Measurements from ENCODE around the gene MYLK2.

GRCh38 chr20:31770243-31770642 lies 48.9 kb upstream of the MYLK2 start:
- TF ChIP-seq CTCF (IDR thresholded peaks at IDR 0.05) = no peak
- TF ChIP-seq POLR2A (IDR thresholded peaks at IDR 0.05) = no peak
